Tibial nerve (tissue), 4 donors: ENCODE data around the gene GPR155. TPM values are rescaled to one million over a fixed set of nuclear protein-coding genes. Genes with fewer than 3 reads are reported as not detected.

Source experiments
- DNase-seq, 2 donors: peaks; one replicate each; pipeline ENCODE4 v3.0.0-alpha.2; 2019; ENCODE audit warnings: low spot score in 2 of 2
- H3K27ac ChIP-seq, 4 donors: fragments of 200-600 bp; sonication (generic) in 3 of 4; one replicate each; pipeline ENCODE4 v1.5.1; 2017 to 2019; ENCODE audit warnings: mild to moderate bottlenecking in 1 of 4
- H3K27me3 ChIP-seq, 2 donors: fragments of 200-600 bp; sonication (generic) in 1 of 2; one replicate each; pipeline versions ENCODE4 v1.5.1 to v1.6.0; 2017 to 2019
- H3K36me3 ChIP-seq, 3 donors: fragments of 200-600 bp; sonication (generic); one replicate each; pipeline ENCODE4 v1.5.1; 2018 to 2019
- H3K4me1 ChIP-seq, 4 donors: fragments of 200-600 bp; sonication (generic) in 3 of 4; one replicate each; pipeline ENCODE4 v1.5.1; 2017 to 2019
- H3K4me3 ChIP-seq, 4 donors: fragments of 200-600 bp; sonication (generic) in 3 of 4; one replicate each; pipeline ENCODE4 v1.5.1; 2017 to 2019; ENCODE audit warnings: mild to moderate bottlenecking in 1 of 4, moderate library complexity in 1 of 4
- H3K9me3 ChIP-seq, 4 donors: fragments of 200-600 bp; sonication (generic) in 3 of 4; one replicate each; pipeline ENCODE4 v1.5.1; 2017 to 2019
- EP300 ChIP-seq, 2 donors: sonication (generic); formaldehyde crosslinking; IDR thresholded peaks; one replicate each; pipeline ENCODE4 v1.6.1; 2017; ENCODE audit warnings: antibody characterized with exemption in 2 of 2, mild to moderate bottlenecking in 1 of 2
- POLR2A ChIP-seq, 2 donors: fragments of 450-650 bp; IDR thresholded peaks; one replicate each; pipeline ENCODE4 v1.6.1; 2017; ENCODE audit warnings: antibody characterized with exemption in 2 of 2, mild to moderate bottlenecking in 2 of 2, moderate library complexity in 2 of 2
- WGBS, 2 donors: methylation state at CpG; one replicate each; pipeline ENCODE4 v1.1.5; 2018; 5-methylcytosine and 5-hydroxymethylcytosine counted together
- total RNA-seq, 4 donors: library from RNA; depleted of rRNA; stranded (reverse); fragments of >200 nt; gene quantifications; one replicate each; pipeline ENCODE4 v1.1.0, GENCODE V29; 2016
- TF ChIP-seq, protein P1 (sequence below), 5 experiments: fragments of 200-600 bp in 3 of 5; fragments of 450-650 bp in 2 of 5; sonication (generic) in 3 of 5; IDR thresholded peaks; one replicate each; pipeline ENCODE4 v1.5.1; 2016 to 2019; ENCODE audit warnings: antibody characterized with exemption in 5 of 5, mild to moderate bottlenecking in 3 of 5, moderate library complexity in 2 of 5

Gene GPR155
- total RNA-seq, 4 donors from 2014 or later: 8.6 to 36.5 (median 15.5) TPM

DNA sequence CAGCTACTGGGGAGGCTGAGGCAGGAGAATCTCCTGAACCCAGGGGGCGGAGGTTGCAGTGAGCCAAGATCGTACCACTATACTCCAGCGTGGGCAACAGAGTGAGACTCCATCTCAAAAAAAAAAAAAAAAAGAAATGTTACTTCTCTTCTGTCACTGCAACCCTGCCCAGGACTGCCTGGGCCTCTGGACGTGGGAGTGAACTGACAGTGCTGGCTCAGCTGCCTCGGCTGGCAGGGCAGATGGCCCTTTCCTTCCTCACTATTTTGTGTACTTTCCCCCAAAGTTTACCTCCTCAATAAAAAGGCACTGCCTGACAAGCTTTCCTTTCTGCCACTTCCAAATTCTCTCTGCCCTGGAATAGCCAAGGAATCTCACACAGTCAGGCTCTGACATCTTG is 12.5 kb upstream of the GPR155 start:
- no peak overlapping the region for H3K27ac ChIP-seq
- no peak for TF ChIP-seq EP300 (IDR thresholded peaks at IDR 0.05)
- TF ChIP-seq POLR2A (IDR thresholded peaks at IDR 0.05): no peak
- TF ChIP-seq, protein P1, sequence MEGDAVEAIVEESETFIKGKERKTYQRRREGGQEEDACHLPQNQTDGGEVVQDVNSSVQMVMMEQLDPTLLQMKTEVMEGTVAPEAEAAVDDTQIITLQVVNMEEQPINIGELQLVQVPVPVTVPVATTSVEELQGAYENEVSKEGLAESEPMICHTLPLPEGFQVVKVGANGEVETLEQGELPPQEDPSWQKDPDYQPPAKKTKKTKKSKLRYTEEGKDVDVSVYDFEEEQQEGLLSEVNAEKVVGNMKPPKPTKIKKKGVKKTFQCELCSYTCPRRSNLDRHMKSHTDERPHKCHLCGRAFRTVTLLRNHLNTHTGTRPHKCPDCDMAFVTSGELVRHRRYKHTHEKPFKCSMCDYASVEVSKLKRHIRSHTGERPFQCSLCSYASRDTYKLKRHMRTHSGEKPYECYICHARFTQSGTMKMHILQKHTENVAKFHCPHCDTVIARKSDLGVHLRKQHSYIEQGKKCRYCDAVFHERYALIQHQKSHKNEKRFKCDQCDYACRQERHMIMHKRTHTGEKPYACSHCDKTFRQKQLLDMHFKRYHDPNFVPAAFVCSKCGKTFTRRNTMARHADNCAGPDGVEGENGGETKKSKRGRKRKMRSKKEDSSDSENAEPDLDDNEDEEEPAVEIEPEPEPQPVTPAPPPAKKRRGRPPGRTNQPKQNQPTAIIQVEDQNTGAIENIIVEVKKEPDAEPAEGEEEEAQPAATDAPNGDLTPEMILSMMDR (IDR thresholded peaks at IDR 0.05): no peak
- WGBS, 2 donors: 75 to 77% methylated on average over 5 of the region's 5 CpGs
- H3K4me1 ChIP-seq: no peaks in the 10 kb centered on the region
- no peak overlapping the region for H3K4me3 ChIP-seq
- H3K36me3 ChIP-seq: no peaks in the 10 kb centered on the region
- H3K27me3 ChIP-seq: no peaks in the 10 kb centered on the region
- no peaks in the 10 kb centered on the region for H3K9me3 ChIP-seq
- DNase-seq: no peak

- no peaks in the 10 kb centered on the region for H3K36me3 ChIP-seq
- TF ChIP-seq EP300 (IDR thresholded peaks at IDR 0.05) (no peak), POLR2A (IDR thresholded peaks at IDR 0.05) (no peak)
- TF ChIP-seq, protein P1 (IDR thresholded peaks at IDR 0.05): no peak
Measured at GRCh38 chr2:174495365-174496012, 8.7 kb upstream of the GPR155 start.

DNA sequence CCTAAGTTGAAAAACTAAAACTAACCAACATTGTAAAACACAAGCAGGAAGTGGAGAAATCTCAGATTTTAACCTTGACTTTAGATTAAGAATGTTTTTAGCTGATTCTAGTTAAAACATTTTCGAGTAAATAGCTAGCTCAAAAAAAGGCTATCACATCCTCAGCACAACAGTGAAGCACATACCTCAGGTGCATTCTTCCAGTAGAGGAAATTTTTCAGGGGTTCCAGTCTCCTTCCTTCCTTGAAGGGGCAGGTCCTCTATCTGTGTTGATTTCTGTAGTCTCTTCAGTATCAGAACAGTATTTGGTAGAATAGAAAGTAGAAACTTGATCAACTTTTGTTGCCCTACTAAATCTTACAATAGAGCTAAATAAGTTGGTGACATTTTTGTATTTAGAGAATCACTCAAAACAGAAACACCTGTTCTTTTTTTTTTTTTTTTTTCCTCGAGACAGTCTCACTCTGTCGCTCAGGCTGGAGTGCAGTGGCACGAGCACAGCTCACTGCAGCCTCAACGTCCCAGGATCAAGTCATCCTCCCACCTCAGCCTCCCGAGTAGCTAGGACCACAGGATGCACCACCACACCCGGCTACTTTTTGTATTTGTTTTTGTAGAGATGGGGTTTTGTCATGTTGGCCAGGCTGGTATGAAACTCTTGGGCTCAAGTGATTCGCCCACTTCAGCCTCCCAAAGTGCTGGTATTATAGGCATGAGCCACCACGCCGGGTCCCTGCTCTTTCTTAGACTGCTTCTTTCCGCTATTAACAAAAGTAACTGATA is 6.9 kb upstream of the GPR155 start:
- Histone ChIP-seq H3K27ac (peak overlapping the region in 3 of 4 donors; percentile 70 to 79 (median 77)), H3K4me3 (peak overlapping the region in 1 of 4 donors; percentile 17), H3K4me1 (peaks cover 0 to 15% (median 0%) of the 10 kb centered on the region in 4 donors), H3K36me3 (no peaks in the 10 kb centered on the region), H3K9me3 (no peaks in the 10 kb centered on the region), H3K27me3 (no peaks in the 10 kb centered on the region)
- TF ChIP-seq EP300 (IDR thresholded peaks at IDR 0.05): no peak
- TF ChIP-seq, protein P1 (IDR thresholded peaks at IDR 0.05): no peak
- TF ChIP-seq POLR2A (IDR thresholded peaks at IDR 0.05): no peak
- DNase-seq: no peak
- WGBS, 2 donors: 90% methylated on average over 11 of the region's 11 CpGs

More at GRCh38 chr2:174495365-174496012, 8.7 kb upstream of the GPR155 start:
- Histone ChIP-seq H3K27ac (peak overlapping the region in 1 of 4 donors; percentile 23), H3K27me3 (no peaks in the 10 kb centered on the region), H3K9me3 (no peaks in the 10 kb centered on the region), H3K4me3 (no peak overlapping the region), H3K4me1 (peaks cover 0 to 15% (median 0%) of the 10 kb centered on the region in 4 donors)
- DNase-seq: no peak
- WGBS, 2 donors: 50 to 51% methylated on average over 5 of the region's 5 CpGs

GRCh38 chr2:174492963-174493431 is 6.2 kb upstream of the GPR155 start:
- Histone ChIP-seq H3K27me3 (no peaks in the 10 kb centered on the region), H3K4me3 (peak overlapping the region in 1 of 4 donors; percentile 17), H3K27ac (peak overlapping the region; percentile 54 to 79 (median 74)), H3K9me3 (no peaks in the 10 kb centered on the region), H3K36me3 (no peaks in the 10 kb centered on the region), H3K4me1 (peaks cover 0 to 15% (median under 1%) of the 10 kb centered on the region in 4 donors)
- 60 to 68% methylated on average over 7 of the region's 7 CpGs for WGBS, 2 donors
- TF ChIP-seq EP300 (IDR thresholded peaks at IDR 0.05) (no peak), POLR2A (IDR thresholded peaks at IDR 0.05) (no peak)
- TF ChIP-seq, protein P1 (IDR thresholded peaks at IDR 0.05): no peak
- DNase-seq: no peak

DNA sequence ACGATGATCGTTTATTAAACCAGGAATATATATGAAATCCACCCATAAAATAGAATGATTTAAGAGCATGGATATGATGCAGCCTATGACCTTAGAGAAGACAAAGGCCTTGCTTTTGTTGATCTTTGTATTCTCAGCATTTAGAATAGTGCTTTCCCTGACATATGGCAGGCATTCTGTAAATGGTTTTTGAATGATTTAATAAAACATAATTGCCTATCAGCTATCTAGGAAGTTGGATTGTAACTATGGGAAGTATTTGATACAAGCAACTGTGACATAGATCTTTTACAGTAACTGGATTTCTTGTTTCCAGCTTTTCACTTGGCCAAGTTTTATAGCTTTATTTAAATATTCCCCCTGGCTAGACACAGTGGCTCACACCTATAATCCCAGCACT is 5.1 kb upstream of the GPR155 start:
- Histone ChIP-seq H3K36me3 (no peaks in the 10 kb centered on the region), H3K9me3 (no peaks in the 10 kb centered on the region), H3K27me3 (no peaks in the 10 kb centered on the region), H3K4me3 (no peak overlapping the region), H3K27ac (no peak overlapping the region), H3K4me1 (peaks cover 0 to 15% (median 5%) of the 10 kb centered on the region in 4 donors)
- TF ChIP-seq, protein P1 (IDR thresholded peaks at IDR 0.05): no peak
- TF ChIP-seq POLR2A (IDR thresholded peaks at IDR 0.05) (no peak), EP300 (IDR thresholded peaks at IDR 0.05) (no peak)
- 81 to 93% methylated on average over 2 of the region's 2 CpGs for WGBS, 2 donors
- DNase-seq: no peak
